ENCODE measurements around the gene PDHA1. TPM values are rescaled to one million over a fixed set of nuclear protein-coding genes. Genes with fewer than 3 reads are reported as not detected.

The PDHA1 gene
- total and polyA plus RNA-seq, 9 of the 15 experiments (the other 6 are each of a cell fraction or from before 2014, with no cell fraction given), result 352 to 882 (median 446) TPM

DNA sequence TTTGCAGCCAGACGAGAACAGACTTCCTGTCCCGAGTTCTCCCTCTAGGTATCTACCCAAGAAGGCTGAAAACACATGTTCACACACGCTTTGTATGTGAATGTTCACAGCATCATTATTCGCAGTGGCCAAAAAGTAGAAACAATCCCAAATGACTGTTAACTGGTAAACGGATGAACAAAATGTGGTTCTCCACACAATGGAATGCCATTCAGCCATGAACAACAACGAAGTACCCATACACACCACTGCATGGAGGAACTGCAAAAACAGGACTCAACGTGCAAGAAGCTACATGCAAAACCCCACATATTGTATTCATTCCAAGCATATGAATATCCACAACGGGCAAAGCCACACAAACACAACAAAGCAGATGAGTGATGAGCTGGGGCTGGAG is 45.0 kb downstream of the PDHA1 start (continued):
- TF ChIP-seq ZFP91 (CRISPR knock-in tag; IDR thresholded peaks at IDR 0.05), result no peak
- TF ChIP-seq PRMT5 (CRISPR knock-in tag; IDR thresholded peaks at IDR 0.05), result no peak
- TF ChIP-seq SIRT6 (IDR thresholded peaks at IDR 0.05; ENCODE audit: low read depth, low read length), result no peak
- no peak for TF ChIP-seq ZNF124 (CRISPR knock-in tag; IDR thresholded peaks at IDR 0.05)
- TF ChIP-seq FOXA1 (IDR thresholded peaks at IDR 0.05; ENCODE audit: borderline replicate concordance), result no peak
- TF ChIP-seq PML (IDR thresholded peaks at IDR 0.05; ENCODE audit: low read length), result no peak
- no peak for TF ChIP-seq CEBPB (tag; IDR thresholded peaks at IDR 0.05)
- no peak for TF ChIP-seq PHB2 (IDR thresholded peaks at IDR 0.05; ENCODE audit: low read depth)

DNA sequence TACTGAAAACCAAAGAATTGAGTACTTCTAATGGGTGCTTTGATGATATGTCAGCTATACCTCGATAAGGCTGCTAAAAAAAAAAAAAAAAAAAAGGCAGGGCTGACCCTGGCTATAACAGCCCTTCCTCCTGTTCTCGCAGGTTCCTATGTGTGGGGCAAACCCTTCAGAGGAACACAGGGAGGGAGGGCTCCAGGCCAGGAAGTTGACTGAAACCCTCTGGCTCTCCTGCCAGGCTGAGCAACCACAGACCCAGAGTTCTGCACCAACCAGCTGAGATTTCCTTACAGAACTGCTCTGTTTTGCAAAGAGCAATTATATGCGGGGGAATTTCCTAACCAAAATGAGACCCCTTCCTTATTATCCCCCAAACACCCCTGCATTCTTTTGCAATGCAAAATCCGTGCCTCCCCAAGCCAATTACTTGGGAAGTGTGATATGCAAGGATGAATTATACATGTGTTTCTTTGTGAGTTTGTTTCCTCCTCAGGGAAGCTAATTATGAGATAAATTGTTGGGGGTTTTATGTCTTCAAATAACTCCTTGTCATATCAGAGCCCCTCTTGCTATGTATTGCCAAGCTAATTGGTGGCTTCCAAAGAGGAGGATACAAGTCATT is 45.6 kb downstream of the PDHA1 start:
- in situ Hi-C loops (cut with MboI) (no loop called here), intact Hi-C loops (cut with micrococcal nuclease) (no loop called here)
- BruUV-seq (replicated peaks), result no TSS peak
- 11% methylated on average over 3 of the region's 4 CpGs for WGBS (ENCODE audit: insufficient coverage, low coverage, missing lambda C conversion rate)
- H3K4me2 ChIP-seq (ENCODE audit: insufficient read depth, low read length), result no peak overlapping the region
- H3K79me2 ChIP-seq (ENCODE audit: control insufficient read depth, insufficient read depth, low read length), result no peaks in the 10 kb centered on the region
- no peak overlapping the region for H2AFZ ChIP-seq (ENCODE audit: low read depth, low read length)
- no peak overlapping the region for H3K4me3 ChIP-seq
- no peak for ATAC-seq
- peaks cover 0 to 4% of the 10 kb centered on the region in 2 experiments; a peak in 1 of 5 replicates for H3K27me3 ChIP-seq (ENCODE audit: control insufficient read depth in 2 of 2, insufficient read depth in 2 of 2, low read length in 2 of 2)
- H3K4me1 ChIP-seq (replicated peaks in 1 of 2; ENCODE audit: control insufficient read depth in 2 of 2, insufficient read depth in 2 of 2, low read length in 2 of 2), result peaks cover 9 to 10% of the 10 kb centered on the region in 2 experiments; a peak in 4 of 5 replicates
- H3K27ac ChIP-seq (ENCODE audit: extremely low read depth, low read depth, low read length), result no peak overlapping the region
- DNase-seq (ENCODE audit: extremely low read depth in 1 of 4, low spot score in 3 of 4), result no peak
- H3K9me3 ChIP-seq (replicated peaks; ENCODE audit: control insufficient read depth, insufficient read depth, low read depth, low read length), result no peaks in the 10 kb centered on the region
- ChIA-PET POLR2A (no interaction called here), CTCF (ENCODE audit: low intra/inter-chr PET ratio) (no interaction called here)
- no peak overlapping the region for H3K9ac ChIP-seq (ENCODE audit: insufficient read depth in 1 of 2, low read depth in 2 of 2, low read length in 2 of 2)
- H3K9me1 ChIP-seq (ENCODE audit: control insufficient read depth, insufficient read depth, low read length), result no peaks in the 10 kb centered on the region
- H4K20me1 ChIP-seq (replicated peaks; ENCODE audit: control insufficient read depth, insufficient read depth, low read length), result no peaks in the 10 kb centered on the region
- H3K36me3 ChIP-seq (ENCODE audit: control insufficient read depth, insufficient read depth, low read length), result no peaks in the 10 kb centered on the region
- FAIRE-seq, result no peak
- TF ChIP-seq, protein P1, sequence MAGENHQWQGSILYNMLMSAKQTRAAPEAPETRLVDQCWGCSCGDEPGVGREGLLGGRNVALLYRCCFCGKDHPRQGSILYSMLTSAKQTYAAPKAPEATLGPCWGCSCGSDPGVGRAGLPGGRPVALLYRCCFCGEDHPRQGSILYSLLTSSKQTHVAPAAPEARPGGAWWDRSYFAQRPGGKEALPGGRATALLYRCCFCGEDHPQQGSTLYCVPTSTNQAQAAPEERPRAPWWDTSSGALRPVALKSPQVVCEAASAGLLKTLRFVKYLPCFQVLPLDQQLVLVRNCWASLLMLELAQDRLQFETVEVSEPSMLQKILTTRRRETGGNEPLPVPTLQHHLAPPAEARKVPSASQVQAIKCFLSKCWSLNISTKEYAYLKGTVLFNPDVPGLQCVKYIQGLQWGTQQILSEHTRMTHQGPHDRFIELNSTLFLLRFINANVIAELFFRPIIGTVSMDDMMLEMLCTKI (IDR thresholded peaks at IDR 0.05; ENCODE audit: partially characterized antibody), result no peak
- TF ChIP-seq BCL6 (CRISPR knock-in tag; IDR thresholded peaks at IDR 0.05) (no peak), SP1 (CRISPR knock-in tag; IDR thresholded peaks at IDR 0.05) (no peak), SP2 (IDR thresholded peaks at IDR 0.05; ENCODE audit: extremely low read depth, low read depth, low read length, poor library complexity, severe bottlenecking) (no peak), ZNF384 (IDR thresholded peaks at IDR 0.05; ENCODE audit: low read depth, low read length) (0 out of 2 replicates have a peak, but pooled peaks have one; percentile 25), ZNF143 (CRISPR knock-in tag; IDR thresholded peaks at IDR 0.05) (no peak)
- TF ChIP-seq, protein P2, sequence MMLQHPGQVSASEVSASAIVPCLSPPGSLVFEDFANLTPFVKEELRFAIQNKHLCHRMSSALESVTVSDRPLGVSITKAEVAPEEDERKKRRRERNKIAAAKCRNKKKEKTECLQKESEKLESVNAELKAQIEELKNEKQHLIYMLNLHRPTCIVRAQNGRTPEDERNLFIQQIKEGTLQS (IDR thresholded peaks at IDR 0.05), result no peak
- TF ChIP-seq, protein P2 (CRISPR knock-in tag; conservative IDR thresholded peaks at IDR 0.05), result no peak

All from K562 (cell line).